Ovary (tissue), 9 donors: ENCODE results near the gene F12. TPM values are rescaled to one million over a fixed set of nuclear protein-coding genes. Genes with fewer than 3 reads are reported as not detected.
"Not testable (repeated sequence)": the region's sequence is repeated elsewhere in the genome, so short reads cannot be mapped to it uniquely, and the experiment has no call there.

Experiments
- DNase-seq, 5 donors: peaks; one replicate each; pipeline ENCODE4 v3.0.0-alpha.2; 2019 to 2020
- H3K27ac ChIP-seq, 2 donors: fragments of 200-600 bp; one replicate each; pipeline versions ENCODE4 v1.5.1 to v1.8.0; 2019 to 2022
- H3K27me3 ChIP-seq: fragments of 200-600 bp; one replicate; pipeline ENCODE4 v1.8.0; 2022
- H3K36me3 ChIP-seq: fragments of 200-600 bp; sonication (generic); one replicate; pipeline ENCODE4 v1.5.1; 2019
- H3K4me1 ChIP-seq: one replicate; pipeline ENCODE4 v1.8.1; 2013; ENCODE audit warnings: mild to moderate bottlenecking, moderate library complexity; ENCODE audit not compliant: insufficient read depth
- H3K4me3 ChIP-seq: fragments of 200-600 bp; sonication (generic); one replicate; pipeline ENCODE4 v1.5.1; 2017
- H3K9me3 ChIP-seq, 2 donors: fragments of 200-600 bp in 1 of 2; sonication (generic) in 1 of 2; one replicate each; pipeline versions ENCODE4 v1.5.1 to v1.8.1; 2013 to 2019; ENCODE audit warnings: mild to moderate bottlenecking in 1 of 2, moderate library complexity in 1 of 2
- EP300 ChIP-seq: sonication (generic); formaldehyde crosslinking; IDR thresholded peaks from one replicate; pipeline ENCODE4 v1.6.1; 2017; ENCODE audit warnings: antibody characterized with exemption
- POLR2A ChIP-seq: fragments of 450-650 bp; IDR thresholded peaks from one replicate; pipeline ENCODE4 v1.6.1; 2017; ENCODE audit warnings: antibody characterized with exemption, mild to moderate bottlenecking, moderate library complexity
- WGBS, 3 donors: extraction: QIAGEN DNeasy Blood & Tissue Kit in 1 of 3; methylation state at CpG; one replicate each; pipeline versions ENCODE4 v1.1.5 to v1.1.7; 2013 to 2017; 5-methylcytosine and 5-hydroxymethylcytosine counted together
- intact Hi-C, 4 donors: fragments of 100-400 bp; cut with DNase I; formaldehyde crosslinking; loops; one replicate each; pipeline versions ENCODE4 v1.11.0 to v1.15.1; 2022 to 2023
- polyA plus RNA-seq, 2 donors: library from polyadenylated mRNA; stranded (reverse); fragments of 200-250 nt in 1 of 2; fragments of 350-450 nt in 1 of 2; fragmentation: Illumina TruSeq in 1 of 2; extraction: RNeasy Lipid Tissue Mini Kit (QIAGEN cat#74804) in 1 of 2; gene quantifications; one replicate each; pipeline ENCODE4 v1.2.3, GENCODE V29; 2013 to 2014
- total RNA-seq, 7 donors: library from RNA; depleted of rRNA in 2 of 7; stranded (reverse); fragments of >200 nt in 2 of 7; fragmentation: NEBNext Ultra II Directional in 3 of 7; extraction: Animal tissue kit (Norgen Biotek cat#: 25700) in 3 of 7; gene quantifications; one replicate each; pipeline versions ENCODE4 v1.1.0 to v1.2.4, GENCODE V29; 2016 to 2023
- TF ChIP-seq, protein P1 (sequence below), 3 donors: fragments of 450-650 bp in 2 of 3; fragments of 200-600 bp in 1 of 3; IDR thresholded peaks; one replicate each; pipeline versions ENCODE4 v1.5.1 to v1.8.0; 2016 to 2022; ENCODE audit warnings: antibody characterized with exemption in 3 of 3, mild to moderate bottlenecking in 1 of 3
- donor health status: DM: no; HTN: no; CAD: no; lungs with moderate emphysema.
- donor health status: DM: no; HTN: no; CAD: no.
- donor health status: Bipolar disorder and iron deficiency.
- donor health status: DM: yes; HTN: yes; CAD: no.
- donor health status: DM: no; HTN: no; CAD: no.
- donor health status: DM: yes; HTN: yes; CAD: no.

F12 gene
- total and polyA plus RNA-seq, 9 donors: 0.28 to 1.7 TPM; not detected in 7

DNA sequence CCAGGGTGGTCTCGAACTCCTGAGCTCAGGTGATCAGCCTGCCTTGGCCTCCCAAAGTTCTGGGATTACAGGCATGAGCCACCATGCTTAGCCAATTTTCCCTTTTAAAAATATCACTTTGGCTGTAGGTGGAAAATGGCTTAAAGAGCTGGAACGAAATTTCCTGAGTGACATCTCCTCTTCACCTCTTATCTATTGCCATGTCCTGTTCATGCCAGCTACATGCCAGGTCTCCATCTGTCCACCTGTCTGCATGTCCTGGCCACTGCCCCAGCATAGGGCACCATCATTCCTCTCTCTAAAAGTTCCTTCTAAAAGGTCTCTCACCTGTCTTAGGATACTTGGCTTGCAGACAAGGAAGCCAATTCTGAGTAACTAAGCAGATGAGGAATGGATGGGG, 14.3 kb upstream of the F12 start:
- intact Hi-C loops: no loop called here
- H3K27me3 ChIP-seq: no peaks in the 10 kb centered on the region
- H3K27ac ChIP-seq: no peak overlapping the region
- H3K4me1 ChIP-seq: peaks cover 11% of the 10 kb centered on the region
- no peaks in the 10 kb centered on the region for H3K36me3 ChIP-seq
- TF ChIP-seq POLR2A (no peak), EP300 (no peak)
- TF ChIP-seq, protein P1, sequence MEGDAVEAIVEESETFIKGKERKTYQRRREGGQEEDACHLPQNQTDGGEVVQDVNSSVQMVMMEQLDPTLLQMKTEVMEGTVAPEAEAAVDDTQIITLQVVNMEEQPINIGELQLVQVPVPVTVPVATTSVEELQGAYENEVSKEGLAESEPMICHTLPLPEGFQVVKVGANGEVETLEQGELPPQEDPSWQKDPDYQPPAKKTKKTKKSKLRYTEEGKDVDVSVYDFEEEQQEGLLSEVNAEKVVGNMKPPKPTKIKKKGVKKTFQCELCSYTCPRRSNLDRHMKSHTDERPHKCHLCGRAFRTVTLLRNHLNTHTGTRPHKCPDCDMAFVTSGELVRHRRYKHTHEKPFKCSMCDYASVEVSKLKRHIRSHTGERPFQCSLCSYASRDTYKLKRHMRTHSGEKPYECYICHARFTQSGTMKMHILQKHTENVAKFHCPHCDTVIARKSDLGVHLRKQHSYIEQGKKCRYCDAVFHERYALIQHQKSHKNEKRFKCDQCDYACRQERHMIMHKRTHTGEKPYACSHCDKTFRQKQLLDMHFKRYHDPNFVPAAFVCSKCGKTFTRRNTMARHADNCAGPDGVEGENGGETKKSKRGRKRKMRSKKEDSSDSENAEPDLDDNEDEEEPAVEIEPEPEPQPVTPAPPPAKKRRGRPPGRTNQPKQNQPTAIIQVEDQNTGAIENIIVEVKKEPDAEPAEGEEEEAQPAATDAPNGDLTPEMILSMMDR (IDR thresholded peaks at IDR 0.05): no peak
- 82 to 95% (median 87%) methylated on average over 2 of the region's 2 CpGs for WGBS, 3 donors
- DNase-seq: no peak
- no peaks in the 10 kb centered on the region for H3K9me3 ChIP-seq
- no peak overlapping the region for H3K4me3 ChIP-seq

- no peak for DNase-seq
- intact Hi-C loops: no loop called here
- Histone ChIP-seq H3K27ac (no peak overlapping the region), H3K36me3 (no peaks in the 10 kb centered on the region), H3K4me1 (peaks cover 4% of the 10 kb centered on the region), H3K9me3 (no peaks in the 10 kb centered on the region), H3K27me3 (no peaks in the 10 kb centered on the region), H3K4me3 (no peak overlapping the region)
- TF ChIP-seq, protein P1 (IDR thresholded peaks at IDR 0.05): no peak
- TF ChIP-seq POLR2A (no peak), EP300 (no peak)
- 59 to 70% (median 69%) methylated on average over 6 of the region's 6 CpGs for WGBS, 3 donors
These were observed 11.9 kb upstream of the F12 start for GRCh38 chr5:177421062-177421798.

GRCh38 chr5:177420472-177420871, 11.1 kb upstream of the F12 start:
- H3K27me3 ChIP-seq, intact Hi-C loops, H3K4me3 ChIP-seq, H3K4me1 ChIP-seq, H3K27ac ChIP-seq, H3K36me3 ChIP-seq, H3K9me3 ChIP-seq, DNase-seq: not testable (repeated sequence)
- 71 to 83% (median 80%) methylated on average over 7 of the region's 7 CpGs for WGBS, 3 donors

DNA sequence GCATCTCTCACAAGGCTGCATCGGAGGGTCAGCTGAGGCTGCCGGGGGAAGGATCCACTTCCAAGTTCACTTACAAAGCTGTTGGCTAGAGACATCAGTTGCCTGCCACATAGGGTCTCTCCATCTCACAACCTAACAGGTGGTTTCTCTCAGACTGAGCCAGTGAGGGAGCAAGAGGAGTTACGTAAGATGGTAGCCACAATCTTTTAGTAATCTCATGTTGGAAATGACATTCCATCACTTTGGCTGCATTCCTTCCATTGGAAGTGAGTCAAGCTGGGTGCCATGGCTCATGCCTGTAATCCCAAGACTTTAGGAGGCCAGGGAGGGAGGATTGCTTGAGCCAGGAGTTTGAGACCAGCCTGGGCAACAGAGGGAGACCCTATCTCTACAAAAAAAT, 9.7 kb upstream of the F12 start:
- WGBS, 3 donors: 74 to 80% (median 76%) methylated on average over 3 of the region's 3 CpGs
- no peak for DNase-seq
- intact Hi-C loops: loop anchor here in 1 of 4 donors (5.0 kb wide), 1 partner anchor 33 kb away; no protein-coding TSS in a partner anchor
- H3K27me3 ChIP-seq: no peaks in the 10 kb centered on the region
- H3K4me1 ChIP-seq: no peaks in the 10 kb centered on the region
- no peak overlapping the region for H3K27ac ChIP-seq
- H3K4me3 ChIP-seq: no peak overlapping the region
- TF ChIP-seq, protein P1 (IDR thresholded peaks at IDR 0.05): no peak
- TF ChIP-seq POLR2A (no peak), EP300 (no peak)
- no peaks in the 10 kb centered on the region for H3K36me3 ChIP-seq
- H3K9me3 ChIP-seq: no peaks in the 10 kb centered on the region

DNA sequence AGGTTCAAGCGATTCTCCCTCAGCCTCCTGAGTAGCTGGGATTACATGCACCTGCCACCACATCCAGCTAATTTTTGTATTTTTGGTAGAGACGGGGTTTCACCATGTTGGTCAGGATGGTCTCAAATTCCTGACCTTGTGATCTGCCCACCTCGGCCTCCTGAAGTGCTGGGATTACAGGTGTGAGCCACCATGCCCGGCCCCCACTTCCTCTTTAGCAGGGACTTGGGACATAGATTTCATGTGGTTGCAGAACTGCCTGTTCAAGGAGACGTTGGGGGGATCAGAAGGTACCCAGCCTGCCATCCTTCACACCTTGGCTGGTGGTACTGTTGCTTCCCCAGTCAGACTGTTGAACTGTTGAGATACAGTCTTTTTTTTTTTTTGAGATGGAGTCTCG, 7.7 kb upstream of the F12 start:
- not testable (repeated sequence) for H3K4me3 ChIP-seq, H3K9me3 ChIP-seq, H3K36me3 ChIP-seq, DNase-seq, H3K4me1 ChIP-seq, H3K27me3 ChIP-seq, H3K27ac ChIP-seq
- intact Hi-C loops: loop anchor here in 1 of 4 donors (5.0 kb wide), 1 partner anchor 35 kb away; no protein-coding TSS in a partner anchor
- WGBS, 3 donors: 88 to 92% (median 90%) methylated on average over 6 of the region's 6 CpGs
